ENCODE data around the gene ZNF580.

Gene ZNF580

DNA sequence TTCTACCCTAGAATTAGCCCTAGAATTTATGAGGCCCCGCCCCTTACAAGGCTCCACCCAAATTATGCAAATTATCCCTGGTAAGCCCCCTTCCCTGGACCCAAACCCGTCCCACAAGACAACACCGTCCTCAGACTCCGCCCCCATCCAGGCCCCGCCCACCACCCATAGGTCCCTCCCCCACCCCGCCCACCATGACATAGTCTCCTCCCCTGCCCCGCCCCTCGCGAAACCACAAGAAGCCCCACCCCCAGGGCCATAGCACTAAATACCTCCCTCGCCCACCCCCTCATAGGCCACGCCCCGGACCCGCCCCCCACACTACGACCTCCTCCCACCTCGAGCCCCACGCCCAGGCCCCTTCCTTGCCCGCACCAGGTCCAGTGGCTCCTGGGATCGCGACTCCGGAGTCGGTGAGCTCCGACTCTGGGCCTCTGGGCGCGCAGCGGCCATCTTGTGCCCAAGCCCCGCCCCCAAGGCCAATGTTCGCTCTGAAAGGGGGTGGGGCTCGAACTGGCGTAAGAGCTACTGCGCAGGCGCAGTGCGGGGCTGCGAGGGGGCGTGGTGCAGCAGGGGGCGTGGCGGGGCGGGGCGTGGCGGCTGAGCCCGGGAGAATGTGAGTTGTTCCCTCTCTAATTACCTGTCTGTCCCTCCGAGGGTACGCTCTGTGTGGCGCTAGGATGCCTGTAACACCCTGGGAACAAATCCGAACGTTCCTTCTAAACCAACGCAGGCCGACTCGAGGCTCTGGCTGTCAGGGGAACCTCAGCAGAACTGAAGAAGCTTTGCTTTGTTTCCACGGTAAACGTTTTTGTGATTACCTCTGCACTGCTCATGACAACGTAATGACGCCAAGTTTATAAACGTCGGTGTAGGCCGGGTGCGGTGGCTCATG, 16.4 kb upstream of the ZNF580 start, which contains the start of gene ZNF784:
Gene ZNF784, minus strand, starts transcription at position 458 of the 895 bp plus-strand sequence. Its CDS starts 5 bp downstream, at position 453.
- peak; percentile 82 to 84 for DNase-seq (ENCODE audit: low read depth in 2 of 2)

DNA sequence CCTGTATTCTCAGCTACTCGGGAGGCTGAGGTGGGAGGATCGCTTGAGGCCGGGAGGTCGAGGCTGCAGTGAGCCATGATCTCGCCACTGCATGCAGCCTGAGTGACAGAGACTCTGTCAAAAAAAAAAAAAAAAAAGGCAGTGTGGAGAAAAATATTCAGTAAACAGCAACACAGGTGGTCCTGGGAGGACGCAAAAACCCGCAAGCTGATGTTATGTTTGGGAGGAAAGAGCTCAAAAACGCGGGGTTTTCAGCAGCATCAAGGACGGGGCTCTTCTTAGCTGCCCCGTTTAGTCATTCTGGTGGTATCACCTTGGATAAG, 15.8 kb upstream of the ZNF580 start:
- DNase-seq (ENCODE audit: low read depth in 2 of 2) = no peak

DNA sequence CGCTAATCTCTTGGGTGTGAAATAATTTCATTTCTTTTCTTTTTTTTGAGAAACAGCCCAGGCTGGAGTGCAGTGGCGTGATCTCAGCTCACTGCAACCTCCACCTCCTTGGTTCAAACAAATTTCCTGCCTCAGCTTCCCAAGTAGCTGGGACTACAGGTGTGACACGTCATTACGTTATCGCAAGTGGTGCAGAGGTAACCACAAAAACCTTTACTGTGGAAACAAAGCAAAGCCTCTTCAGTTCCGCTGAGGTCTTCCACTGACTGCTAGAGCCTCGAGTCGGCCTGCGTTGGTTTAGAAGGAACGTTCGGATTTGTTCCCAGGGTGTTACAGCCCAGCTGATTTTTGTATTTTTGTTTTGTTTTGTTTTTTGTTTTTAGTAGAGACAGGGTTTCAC, 14.5 kb upstream of the ZNF580 start:
- DNase-seq (ENCODE audit: low read depth in 2 of 2) = peak in 1 of 2 donors; percentile 52

DNA sequence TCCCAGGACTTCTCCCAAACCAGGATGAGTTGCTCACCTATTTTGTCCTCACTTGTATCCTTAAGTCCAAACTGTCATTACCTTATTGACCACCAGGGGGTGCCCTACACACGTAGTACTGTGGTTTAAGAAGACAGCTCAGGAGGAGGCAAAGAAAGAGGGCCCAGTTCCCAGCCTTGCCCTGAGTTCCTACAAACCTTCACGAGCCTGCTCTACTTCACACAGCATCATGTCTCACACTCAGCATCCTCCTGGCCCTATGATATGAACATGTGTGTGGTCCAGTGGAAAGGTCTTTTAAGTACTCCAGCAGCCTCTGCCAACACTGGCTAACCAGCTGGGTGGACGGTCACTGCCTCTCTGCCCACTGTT, 8.4 kb upstream of the ZNF580 start:
- peak in 1 of 2 donors; percentile 64 for DNase-seq (ENCODE audit: low read depth in 2 of 2)

DNA sequence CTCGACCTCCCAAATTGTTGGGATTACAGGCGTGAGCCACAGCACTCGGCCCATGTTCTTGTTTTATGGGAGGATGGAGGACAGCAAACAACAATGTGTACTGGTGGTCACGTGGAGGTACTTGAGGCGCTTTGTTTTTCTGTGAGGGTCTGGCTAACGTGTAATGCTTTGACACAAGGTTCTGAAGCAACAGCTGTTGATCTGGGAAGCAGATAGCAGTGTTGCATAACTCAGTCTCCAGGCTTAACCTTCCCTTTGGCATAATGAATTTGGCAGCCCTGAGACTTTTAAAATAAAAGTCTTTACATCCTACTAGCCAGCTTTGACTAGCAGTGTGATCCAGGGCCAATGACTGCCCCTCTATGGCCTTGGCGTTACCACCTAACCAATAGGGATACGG, 6.9 kb upstream of the ZNF580 start:
- DNase-seq (ENCODE audit: low read depth in 2 of 2) = no peak

- no peak for DNase-seq (ENCODE audit: low read depth in 2 of 2)
Observed at GRCh38 chr19:55635334-55635717, 5.5 kb upstream of the ZNF580 start.

DNA sequence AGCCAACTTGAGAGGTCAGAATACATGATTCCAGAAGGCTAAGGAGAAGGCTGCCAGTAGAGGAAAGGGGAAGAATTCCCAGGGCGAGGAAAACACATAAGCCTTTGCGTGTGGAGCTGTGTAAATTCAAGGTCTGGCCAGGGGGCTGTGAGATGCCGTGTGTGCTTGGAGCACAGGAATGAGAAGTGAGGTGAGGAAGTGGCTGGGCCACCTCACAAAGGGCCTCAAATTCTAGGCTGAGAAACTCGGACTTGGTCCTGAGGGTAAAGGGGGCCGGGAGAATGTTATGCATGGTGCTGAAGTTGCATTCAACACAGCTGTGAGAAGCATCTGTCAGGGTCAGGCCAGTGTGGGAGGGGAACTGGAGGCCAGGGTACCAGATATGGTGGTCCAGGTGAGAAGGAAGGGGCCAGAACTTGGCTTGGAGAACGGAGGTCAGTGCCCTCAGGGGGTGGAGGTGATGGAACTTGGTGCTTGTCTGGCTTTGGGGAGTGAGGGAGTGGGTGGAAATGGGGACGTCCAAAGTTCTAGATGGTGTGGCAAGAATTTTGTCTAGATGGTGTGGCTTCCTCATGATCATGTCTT, 4.9 kb upstream of the ZNF580 start:
- no peak for DNase-seq (ENCODE audit: low read depth in 2 of 2)

DNA sequence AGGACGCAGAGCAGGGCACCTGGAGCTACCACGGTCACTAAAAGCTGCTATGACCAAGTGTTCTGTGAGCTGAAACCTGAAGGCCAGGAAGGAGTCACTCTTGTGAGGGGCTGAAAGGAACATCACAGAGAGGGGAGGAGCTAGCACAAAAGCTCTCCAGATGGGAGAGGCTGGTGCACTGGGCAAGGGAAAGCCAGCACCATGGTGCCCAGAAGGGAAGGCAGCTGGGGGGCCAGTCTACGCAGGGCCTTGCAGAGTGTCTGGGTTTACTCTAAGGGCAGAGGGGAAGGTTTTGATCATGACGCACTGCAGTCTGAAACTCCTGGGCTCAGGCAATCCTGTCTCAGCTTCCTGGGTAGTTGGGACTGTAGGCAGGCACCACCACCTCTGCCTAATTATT, 4.1 kb upstream of the ZNF580 start:
- no peak for DNase-seq (ENCODE audit: low read depth in 2 of 2)

DNA sequence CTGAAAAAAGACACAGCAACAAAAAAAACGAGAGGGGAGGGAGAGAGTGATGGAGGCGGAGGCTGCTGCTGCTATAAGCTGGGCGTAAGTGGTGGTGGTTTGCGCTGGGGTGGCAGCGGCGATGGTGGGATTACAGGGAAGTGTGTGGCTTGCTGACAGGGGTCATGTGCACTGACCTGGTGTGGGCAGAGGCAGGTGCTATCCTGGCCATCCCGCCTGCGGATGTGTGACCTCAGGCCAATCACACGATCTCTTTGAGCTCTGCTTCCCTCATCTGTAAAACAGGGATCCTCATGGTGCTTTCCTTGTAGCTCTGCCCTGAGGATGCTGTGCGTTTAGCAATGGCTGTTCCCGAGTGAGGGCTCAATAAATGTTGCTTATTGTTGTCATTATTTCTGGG, 3.3 kb upstream of the ZNF580 start:
- DNase-seq (ENCODE audit: low read depth in 2 of 2) = no peak

DNA sequence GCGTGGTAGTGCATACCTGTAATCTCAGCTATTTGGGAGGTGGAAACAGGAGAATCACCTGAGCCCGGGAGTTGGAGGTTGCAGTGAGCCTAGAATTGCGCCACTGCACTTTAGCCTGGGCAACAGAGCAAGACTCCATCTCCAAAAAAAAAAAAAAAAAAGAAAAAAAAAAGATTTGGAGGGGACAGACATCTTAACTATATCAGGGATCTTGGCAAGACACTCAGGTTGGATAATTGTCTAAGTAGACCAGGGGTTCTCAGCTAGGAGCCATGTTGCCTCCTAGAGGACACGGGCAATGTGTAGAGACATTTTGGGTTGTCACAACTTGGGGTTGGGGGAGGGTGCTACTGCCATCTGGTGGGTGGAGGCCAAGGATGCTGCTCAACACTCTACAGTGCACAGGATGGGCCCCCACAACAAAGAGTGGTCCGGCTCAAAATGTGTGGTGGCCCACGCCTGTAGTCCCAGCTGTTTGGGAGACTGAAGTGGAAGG, 1.9 kb upstream of the ZNF580 start:
- peak in 1 of 2 donors; percentile 59 for DNase-seq (ENCODE audit: low read depth in 2 of 2)

GRCh38 chr19:55640043-55640576, 692 bp upstream of the ZNF580 start:
- peak in 1 of 2 donors; percentile 70 for DNase-seq (ENCODE audit: low read depth in 2 of 2)

DNA sequence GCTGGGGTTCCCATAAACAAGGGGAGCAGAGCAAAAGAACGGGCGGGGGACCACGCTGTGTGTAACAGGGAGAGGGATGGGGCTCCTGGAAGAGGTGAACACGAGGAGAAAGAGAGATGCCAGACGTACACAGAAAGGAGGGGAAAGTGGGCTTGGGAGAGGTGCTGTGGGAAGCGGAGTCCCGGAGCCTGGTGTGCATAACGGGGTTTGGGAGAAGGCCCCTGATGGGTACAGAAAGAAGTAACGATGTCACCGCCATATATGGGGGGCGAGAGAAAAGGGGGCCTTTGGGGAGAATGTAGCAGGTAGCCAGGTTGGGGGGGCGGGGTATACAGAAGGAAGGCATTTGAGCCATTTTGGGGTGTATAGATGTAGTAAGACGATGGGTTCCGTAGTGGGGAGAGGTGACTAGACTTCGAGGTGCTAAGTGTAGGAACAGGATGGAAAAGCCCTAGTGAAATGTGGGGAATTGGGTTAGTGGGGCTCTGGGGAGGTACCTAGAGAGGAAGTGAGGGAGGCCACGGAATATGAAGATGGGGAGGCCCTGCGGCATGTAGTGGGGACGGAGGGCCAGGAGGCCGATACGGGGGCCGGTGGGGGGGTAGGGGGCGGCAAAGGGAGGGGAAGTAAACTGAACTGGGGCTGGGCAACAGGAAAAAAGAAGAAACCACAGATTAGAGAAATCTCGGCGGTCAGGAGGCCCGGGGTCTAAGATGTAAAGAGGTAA, 787 bp downstream of the ZNF580 start:
- DNase-seq (ENCODE audit: low read depth in 2 of 2) = no peak

- DNase-seq (ENCODE audit: low read depth in 2 of 2) = peak in 1 of 2 donors; percentile 15
Observed at GRCh38 chr19:55642153-55643002, 1.6 kb downstream of the ZNF580 start.

GRCh38 chr19:55643003-55643886, 2.4 kb downstream of the ZNF580 start, which contains the start of gene ZNF581:
Gene ZNF581, plus strand, starts transcription at chr19:55643649. Its CDS starts 923 bp downstream, at chr19:55644572.
- peak in 1 of 2 donors; percentile 75 for DNase-seq (ENCODE audit: low read depth in 2 of 2)

DNA sequence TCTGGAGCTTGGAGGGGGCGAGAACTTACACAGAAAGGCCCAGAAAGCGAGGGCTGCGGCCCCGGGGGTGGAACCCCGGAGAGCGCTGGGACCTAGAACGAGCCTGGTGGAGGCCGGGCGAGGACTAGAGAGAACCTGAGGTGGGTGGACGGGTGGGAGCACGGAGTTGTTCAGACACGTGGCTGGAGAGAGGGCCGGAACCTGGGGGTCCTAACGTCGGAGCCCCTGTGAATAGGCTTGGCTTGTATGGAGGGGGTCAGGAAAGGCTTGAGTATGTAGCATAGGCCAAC, 3.0 kb downstream of the ZNF580 start:
- DNase-seq (ENCODE audit: low read depth in 2 of 2) = no peak

DNA sequence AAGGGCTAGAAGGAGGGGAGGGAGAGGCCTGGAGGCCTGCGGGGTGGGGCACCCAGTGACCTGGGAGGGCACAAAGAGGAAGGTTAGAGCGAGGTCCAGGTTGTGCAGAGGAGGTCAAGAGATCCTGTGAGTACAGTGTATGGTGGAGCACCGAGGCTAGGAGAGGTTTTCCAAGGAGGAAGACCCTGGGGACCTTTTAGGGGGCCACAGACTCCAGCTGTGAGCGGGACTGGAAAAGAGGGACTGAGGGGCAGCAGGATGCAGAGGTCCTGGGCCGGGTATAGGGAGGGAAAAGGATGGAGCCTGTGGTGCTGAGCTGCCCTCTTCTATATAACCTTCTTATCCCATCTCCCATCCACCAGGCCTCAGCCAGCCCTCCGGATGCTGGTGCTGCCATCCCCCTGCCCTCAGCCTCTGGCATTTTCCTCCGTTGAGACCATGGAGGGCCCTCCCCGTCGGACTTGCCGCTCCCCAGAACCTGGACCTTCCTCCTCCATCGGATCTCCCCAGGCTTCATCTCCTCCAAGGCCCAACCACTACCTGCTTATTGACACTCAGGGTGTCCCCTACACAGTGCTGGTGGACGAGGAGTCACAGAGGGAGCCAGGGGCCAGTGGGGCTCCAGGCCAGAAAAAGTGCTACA, 3.5 kb downstream of the ZNF580 start:
- DNase-seq (ENCODE audit: low read depth in 2 of 2) = no peak

DNA sequence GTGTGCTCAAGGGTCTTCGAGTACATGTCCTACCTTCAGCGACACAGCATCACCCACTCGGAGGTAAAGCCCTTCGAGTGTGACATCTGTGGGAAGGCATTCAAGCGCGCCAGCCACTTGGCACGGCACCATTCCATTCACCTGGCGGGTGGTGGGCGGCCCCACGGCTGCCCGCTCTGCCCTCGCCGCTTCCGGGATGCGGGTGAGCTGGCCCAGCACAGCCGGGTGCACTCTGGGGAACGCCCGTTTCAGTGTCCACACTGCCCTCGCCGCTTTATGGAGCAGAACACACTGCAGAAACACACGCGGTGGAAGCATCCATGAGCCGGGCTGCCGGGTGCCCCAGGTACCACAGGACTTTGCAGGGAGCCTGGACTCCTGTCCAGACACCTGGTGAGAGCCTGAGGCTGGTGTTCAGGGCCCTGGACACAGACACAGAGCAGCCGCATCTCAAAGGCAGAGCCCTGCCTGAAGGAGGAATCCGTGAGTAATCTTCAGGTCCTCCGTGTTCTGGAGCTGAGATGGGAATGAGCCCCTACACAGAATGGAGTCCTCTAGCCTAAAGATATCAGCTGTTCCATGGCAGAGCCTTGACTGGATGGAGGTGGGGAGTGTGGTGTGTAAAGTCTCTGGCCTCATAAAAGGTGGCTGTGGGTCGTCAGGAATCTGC, 4.2 kb downstream of the ZNF580 start:
- no peak for DNase-seq (ENCODE audit: low read depth in 2 of 2)

DNA sequence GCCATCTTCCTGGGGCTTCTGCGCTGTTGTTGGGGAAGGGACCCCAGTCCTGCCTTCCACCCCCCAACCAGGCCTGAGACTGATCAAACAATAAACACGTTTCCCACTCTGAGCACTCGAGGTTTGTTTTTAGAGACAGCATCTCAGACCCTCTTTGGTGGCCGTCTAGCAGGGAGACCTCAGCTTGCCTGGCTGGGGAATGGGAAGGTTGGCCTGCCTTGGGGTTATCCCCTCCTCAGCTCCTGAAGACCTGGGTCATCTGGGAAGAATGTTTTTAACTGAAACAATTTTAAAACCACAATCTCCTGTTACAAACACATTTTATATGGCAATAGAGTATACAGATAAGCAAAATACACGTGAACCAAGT, 4.7 kb downstream of the ZNF580 start:
- no peak for DNase-seq (ENCODE audit: low read depth in 2 of 2)

All from stimulated activated CD8-positive, alpha-beta memory T cell treated with anti-CD3 and anti-CD28 coated beads, Interleukin-15, amount 100 ng/mL, for 48 hours (primary cell).